ENCODE data around the gene GCNT1.
"Not testable (repeated sequence)": the region's sequence is repeated elsewhere in the genome, so short reads cannot be mapped to it uniquely, and the experiment has no call there.

The GCNT1 gene

GRCh38 chr9:76458903-76459693 is at the start of gene GCNT1:
Gene GCNT1 (plus strand): TSS chr9:76459182. CDS start chr9:76502382, 43,200 bp downstream.
- DNase-seq = peak; percentile 88 to 90

DNA sequence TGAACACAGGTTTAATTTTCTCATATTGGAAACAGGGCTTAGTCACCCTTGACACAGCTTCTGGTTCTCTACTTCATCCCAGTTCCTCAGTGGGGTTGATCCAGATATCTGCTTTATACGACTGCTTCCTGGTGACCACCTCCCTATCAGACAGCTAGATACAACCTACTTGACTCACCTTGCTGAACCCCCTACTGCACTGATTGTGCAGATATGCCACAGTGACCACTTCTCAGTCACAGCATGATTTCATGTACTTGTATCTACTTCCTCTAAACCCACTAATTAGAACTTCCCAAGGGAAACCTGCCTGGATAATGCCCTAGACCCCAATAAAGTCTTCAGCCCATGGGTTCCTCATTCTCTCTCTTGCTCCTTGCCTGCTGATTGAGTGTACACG is 46.3 kb upstream of the GCNT1 start:
- DNase-seq = no peak

DNA sequence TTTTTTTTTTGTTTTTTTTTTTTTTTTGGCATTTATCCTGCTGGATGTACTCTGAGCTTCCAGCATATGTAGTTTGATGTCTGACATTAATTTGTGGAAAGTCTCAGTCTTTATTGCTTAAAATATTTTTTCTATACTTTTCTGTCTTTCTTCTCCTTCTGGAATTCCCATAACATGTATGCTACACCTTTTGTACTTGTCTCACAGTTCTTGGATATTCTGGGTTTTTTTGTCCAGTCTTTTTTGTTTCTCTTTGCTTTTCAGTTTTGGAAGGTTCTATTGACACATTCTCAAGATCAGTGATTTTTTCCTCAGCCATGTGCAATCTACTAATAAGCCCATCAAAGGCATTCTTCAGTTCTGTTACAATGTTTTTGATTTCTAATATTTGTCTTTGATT is 45.3 kb upstream of the GCNT1 start:
- DNase-seq = no peak

GRCh38 chr9:76414661-76415060 is 44.3 kb upstream of the GCNT1 start:
- no peak for DNase-seq

DNA sequence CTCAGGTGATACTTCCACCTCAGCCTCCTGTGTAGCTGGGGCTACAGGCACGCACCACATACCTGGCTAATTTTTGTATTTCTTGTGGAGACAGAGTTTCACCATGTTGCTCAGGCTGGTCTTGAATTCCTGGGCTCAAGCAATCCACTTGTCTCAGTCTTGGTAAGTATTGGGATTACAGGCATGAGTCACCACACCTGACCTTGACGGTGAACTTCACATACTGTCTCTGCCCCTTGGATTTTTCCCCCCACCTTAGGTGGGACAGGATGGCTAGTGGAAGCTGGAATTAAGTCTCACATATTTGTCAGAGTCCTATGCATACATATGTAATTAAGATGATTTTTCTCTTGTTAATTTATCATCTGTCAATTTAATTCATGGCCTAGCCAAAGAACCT is 43.8 kb upstream of the GCNT1 start:
- no peak for DNase-seq

DNA sequence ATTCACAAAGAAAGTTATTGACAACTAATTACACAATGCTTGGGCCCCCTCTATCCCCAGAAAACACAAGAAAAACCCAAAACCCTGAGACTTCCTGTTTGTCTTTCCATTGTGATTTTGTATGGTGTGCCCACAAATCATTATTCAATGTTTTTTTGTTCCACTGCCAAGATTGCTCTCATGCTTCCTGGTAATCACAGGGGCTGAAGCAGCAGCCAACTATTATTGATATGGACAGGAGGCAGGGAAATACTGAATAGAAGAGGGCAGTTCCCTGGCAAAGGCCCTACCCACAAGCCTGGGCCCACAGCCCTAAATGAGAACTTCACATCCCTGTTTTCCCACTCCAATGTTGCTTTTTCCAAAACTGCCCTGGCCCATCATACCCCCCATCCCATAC is 43.3 kb upstream of the GCNT1 start:
- no peak for DNase-seq

DNA sequence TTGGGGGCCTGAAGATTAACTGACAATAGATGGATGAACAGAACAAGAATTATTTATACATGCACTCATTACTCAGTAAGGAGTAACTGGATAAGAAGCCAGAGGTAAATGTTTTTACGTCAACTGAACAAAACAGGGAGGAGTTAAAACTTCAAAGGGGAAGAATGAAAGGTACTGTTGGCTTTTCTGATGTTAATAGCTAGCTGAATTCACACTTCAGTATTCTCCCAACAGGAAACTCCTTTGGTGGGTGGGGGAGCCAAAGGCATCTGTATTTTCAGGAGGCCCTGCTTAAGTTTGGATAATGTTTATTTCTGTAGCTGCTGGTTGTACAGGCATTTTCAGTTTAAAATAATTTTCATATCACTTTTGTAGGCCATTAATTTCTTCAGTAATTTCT is 41.6 kb upstream of the GCNT1 start:
- DNase-seq = no peak

DNA sequence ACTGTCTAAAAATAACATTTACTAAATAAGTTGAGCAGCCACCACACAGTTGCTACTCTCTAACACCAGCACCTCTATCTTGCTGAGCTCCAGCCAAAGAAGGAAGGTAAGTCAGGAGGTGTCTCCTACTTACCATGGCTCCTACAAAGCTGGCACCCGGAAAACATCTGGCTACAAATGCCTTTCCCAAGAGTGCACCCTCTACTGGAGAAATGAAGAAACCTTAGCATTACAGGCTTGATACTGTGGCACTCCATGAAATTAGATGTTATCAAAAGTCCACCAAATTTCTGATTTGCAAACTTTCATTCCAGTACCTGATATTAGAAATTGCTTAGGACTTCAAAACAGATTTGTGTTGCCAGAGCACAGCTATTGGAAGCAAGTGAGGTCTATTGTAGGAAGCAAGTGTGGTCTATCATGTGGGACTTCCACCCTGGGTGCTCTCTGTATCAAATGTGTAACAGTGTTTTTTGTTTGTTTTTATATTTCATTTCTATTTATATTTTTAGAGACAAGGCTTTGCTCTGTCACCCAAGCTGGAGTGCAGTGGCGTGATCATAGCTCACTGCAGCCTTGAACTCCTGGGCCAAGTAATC is 39.1 kb upstream of the GCNT1 start:
- no peak for DNase-seq

DNA sequence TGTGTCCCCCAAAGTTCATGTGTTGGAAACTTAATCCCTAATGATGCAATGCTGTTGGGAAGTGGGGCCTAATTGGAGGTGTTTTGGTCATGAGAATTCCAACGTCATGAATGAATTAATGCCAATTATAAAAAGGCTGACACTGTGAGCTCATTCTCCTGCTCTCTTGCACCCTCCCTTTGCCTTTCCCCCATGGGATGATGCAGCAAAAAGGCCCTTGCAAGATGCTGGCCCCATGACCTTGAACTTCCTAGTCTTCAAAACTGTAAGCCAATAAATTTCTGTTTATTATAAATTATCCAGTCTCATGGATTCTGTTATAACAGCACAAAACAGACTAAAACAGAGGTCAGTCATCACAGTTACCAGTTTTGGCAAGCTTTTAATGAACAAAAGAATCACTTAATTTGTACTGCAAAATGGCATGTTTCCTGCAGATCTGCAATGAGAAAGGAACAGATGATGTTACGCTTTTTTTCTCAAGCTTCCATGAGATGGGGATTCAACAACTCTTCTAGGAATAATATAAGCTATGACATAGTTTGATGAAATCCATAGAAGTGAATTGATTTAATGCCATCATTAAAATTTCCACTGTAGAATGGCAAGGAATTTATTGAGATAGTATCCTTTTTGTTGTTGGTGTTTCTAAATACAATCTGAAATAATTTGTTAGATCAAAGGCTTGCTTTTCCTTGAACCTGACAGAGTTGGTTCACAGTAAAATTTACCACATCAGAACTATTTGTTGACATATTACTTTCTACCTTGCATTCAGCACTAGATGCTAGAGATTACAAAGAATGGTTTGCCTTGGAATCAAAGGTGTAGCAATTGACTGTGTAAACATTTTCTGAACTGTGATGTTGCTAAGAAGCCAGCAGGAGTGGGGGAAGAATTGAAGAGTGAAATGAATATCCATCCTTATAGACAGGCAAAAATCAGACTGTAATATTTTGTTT is 35.5 kb upstream of the GCNT1 start:
- no peak for DNase-seq

DNA sequence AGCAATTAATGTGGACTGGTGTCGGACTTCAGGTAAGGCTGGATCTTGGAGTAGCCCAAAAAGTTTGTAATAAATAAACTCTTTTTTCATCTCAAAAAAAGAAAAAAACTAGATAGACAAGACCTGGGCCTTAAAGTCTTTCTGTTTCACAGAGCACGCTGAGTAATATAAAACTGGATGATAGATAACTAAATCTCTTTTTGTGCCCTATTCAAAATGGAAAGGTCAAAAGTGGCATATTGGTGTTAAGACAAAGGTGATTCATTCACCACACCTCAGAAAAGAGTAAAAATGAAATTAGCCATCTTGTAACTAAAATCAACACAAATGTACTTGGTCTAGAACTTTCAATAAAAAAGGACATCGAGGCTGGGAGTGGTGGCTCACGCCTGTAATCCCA is 34.5 kb upstream of the GCNT1 start:
- DNase-seq = no peak

DNA sequence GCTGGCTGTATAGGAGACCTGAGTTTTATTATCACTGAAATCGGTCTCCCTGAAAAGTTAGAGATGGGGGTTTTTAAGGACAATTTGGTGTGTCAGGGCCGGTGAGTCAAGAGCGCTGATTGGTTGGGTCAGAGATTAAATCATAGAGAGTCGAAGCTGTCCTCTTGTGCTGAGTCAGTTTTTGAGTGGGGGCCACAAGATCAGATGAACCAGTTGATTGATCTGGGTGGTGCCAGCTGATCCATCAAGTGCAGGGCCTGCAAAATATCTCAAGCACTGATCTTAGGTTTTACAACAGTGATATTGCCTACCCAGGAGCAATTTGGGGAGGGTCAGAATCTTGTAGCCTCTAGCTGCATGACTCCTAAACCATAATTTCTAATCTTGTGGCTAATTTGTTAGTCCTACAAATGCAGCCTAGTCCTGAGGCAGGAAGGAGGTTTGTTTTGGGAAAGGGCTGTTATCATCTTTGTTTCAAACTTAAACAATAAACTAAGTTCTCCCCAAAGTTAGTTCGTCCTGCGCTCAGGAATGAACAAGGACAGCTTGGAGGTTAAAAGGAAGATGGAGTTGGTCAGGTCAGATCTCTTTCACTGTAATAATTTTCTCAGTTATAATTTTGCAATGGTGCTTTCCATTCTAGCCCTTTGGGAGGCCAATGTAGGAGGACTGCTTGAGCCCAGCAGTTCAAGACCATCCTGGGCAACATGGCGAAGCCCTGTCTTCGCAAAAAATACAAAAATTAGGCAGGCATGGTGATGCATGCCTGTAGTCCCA is 33.1 kb upstream of the GCNT1 start:
- no peak for DNase-seq

- no peak for DNase-seq
Observed at GRCh38 chr9:76426807-76427419, 32.1 kb upstream of the GCNT1 start.

- no peak for DNase-seq
Observed at GRCh38 chr9:76431601-76432000, 27.4 kb upstream of the GCNT1 start.

DNA sequence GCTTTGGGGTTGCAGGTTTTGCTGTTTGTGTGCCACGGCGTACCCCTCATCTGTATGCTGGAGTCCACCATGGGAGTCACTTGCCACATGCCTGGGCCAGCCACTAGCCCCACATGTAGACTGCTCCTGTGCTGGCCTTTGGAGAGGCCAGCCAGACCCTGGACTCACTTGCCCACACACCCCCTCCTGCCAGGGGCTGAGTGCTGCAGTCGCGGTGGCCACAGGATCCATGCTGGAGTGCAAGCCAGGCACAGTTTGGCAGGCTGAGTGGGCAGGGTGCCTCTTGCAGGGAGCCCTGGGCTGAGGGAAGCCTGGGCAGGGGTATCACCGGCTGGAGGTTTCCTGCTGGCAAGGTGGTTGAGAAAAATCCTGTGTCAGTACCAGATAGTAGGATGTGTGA is 25.6 kb upstream of the GCNT1 start:
- no peak for DNase-seq

DNA sequence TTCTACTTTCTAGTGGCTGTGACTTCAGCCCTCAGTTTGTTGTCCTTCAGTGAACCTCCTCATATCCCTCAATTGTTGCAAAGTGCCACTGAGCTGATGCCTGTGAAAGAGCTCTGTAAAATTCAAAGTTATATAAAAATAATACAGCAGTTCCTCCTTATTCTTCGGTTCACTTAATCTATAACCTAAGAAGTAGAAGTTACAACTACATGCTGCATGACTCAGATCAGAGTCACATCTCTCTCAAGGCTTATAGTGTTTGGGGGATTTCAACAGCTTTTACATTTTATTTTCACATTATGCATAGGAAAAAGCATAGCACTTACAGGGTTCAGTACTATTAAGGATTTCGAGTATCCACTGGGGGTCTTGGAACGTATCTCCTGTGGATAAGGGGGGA is 25.1 kb upstream of the GCNT1 start:
- DNase-seq = no peak

- not testable (repeated sequence) for DNase-seq
Observed at GRCh38 chr9:76434897-76435296, 24.1 kb upstream of the GCNT1 start.

- not testable (repeated sequence) for DNase-seq
Observed at GRCh38 chr9:76437017-76437699, 21.8 kb upstream of the GCNT1 start.

- no peak for DNase-seq
Observed at GRCh38 chr9:76438841-76439588, 20.0 kb upstream of the GCNT1 start.

DNA sequence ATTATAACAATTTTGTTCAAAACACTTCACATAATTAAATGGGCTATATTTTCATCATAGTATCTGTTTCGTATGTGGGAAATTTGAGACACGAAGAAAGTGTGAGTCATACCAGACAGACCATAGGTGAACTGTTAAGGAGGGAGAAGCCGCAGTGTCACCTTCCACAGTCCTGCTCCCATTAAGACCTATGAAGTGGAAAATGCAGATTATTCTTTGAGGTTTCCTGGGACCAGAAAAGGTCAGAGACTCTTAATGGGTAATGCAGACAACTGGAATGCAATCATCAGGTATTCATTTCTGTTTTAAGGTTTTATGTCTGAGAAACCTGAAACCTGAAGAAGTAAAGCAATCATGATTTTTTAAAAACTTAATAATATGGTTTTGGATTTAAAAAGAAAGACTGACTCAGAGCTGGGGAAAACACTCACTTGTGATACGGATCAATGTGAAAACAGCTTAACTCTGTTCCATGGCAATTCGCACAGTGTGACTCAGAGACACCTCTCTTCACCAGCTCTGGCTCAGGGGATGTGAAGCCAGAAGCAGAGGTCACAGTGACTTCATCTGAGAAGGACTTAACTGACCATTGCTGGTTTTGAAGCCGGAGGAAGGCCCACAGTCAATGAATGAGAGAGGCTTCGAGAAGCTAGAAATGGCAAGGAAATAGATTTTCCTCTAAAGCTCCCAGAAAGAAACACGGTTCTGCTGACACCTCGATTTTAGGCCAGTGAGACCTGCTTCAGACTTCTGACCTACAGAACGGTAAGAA is 17.2 kb upstream of the GCNT1 start:
- DNase-seq = peak; percentile 16 to 19

DNA sequence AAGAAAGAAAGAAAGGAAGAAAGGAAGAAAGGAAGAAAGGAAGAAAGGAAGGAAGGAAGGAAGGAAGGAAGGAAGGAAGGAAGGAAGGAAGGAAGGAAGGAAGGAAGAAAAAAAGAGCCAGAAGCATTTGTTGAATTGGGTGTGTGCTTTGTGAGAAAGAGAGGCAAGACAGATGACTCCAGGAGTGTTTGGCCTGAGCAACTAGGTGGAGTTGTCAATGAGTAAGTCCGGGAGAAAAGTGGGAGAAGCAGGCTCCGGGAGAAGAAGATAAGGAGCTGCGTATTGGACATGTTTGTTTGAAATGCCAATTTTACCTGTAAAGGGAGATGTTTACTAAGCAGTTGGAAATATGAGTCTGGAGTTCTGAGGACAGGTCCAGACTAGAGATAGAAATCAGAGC is 15.1 kb upstream of the GCNT1 start:
- DNase-seq = no peak
